Retinal pigment epithelial cell (primary cell): Measurements from ENCODE around the gene EFCAB10.
A peak's percentile ranks its signal among the peaks of the same experiment; 100 is the strongest.

Experiments
- DNase-seq: peaks from one replicate; pipeline ENCODE4 v3.0.0-alpha.2; 2010; ENCODE audit warnings: low read depth
- H3K4me3 ChIP-seq: 2 replicates; pipeline ENCODE4 v1.5.1; 2011; ENCODE audit warnings: mild to moderate bottlenecking, low read length, control low read depth, moderate library complexity
- TF ChIP-seq, protein P1 (sequence below): conservative IDR thresholded peaks from 2 replicates; pipeline ENCODE4 v1.5.1; 2011; ENCODE audit warnings: low read depth, low read length, control low read depth, inconsistent platforms

EFCAB10 gene

DNA sequence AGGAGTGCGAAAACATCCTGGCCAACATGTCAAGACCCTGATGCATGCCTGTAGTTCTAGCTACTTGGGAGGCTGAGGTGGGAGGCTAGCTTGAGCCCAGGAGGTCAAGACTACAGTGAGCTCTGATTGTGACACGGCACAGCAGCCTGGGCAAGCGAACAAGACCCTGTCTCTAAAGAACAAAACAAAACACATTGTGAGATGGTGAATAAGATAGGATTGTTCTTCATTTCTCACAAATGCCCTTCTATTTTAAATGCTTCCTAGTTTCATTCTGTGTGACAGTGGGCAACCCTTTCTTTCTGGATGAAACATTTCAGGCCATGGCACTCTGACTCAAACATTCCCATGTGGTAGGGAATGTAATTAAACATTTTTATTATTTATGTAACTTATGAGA lies 13.5 kb downstream of the EFCAB10 start:
- no peak overlapping the region for H3K4me3 ChIP-seq
- TF ChIP-seq, protein P1, sequence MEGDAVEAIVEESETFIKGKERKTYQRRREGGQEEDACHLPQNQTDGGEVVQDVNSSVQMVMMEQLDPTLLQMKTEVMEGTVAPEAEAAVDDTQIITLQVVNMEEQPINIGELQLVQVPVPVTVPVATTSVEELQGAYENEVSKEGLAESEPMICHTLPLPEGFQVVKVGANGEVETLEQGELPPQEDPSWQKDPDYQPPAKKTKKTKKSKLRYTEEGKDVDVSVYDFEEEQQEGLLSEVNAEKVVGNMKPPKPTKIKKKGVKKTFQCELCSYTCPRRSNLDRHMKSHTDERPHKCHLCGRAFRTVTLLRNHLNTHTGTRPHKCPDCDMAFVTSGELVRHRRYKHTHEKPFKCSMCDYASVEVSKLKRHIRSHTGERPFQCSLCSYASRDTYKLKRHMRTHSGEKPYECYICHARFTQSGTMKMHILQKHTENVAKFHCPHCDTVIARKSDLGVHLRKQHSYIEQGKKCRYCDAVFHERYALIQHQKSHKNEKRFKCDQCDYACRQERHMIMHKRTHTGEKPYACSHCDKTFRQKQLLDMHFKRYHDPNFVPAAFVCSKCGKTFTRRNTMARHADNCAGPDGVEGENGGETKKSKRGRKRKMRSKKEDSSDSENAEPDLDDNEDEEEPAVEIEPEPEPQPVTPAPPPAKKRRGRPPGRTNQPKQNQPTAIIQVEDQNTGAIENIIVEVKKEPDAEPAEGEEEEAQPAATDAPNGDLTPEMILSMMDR = no peak
- no peak for DNase-seq

DNA sequence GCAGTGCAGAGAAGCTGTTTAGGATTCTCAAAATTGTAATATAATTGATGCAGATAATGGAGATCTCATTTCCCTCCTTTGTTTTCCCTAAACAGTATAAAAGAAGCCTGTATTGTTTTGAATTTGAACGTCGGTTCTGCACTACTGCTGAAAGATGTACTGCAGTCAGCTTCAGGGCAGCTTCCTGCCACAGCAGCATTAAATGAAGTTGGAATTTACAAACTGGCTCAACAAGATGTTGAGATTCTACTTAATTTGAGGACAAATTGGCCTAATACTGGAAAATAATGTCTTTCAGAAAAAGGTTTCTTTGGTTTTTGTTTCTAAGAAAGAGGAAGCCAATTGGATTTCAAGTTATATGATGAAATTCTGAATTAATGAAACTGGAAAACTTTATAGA lies 14.3 kb downstream of the EFCAB10 start:
- H3K4me3 ChIP-seq = no peak overlapping the region
- TF ChIP-seq, protein P1 = no peak
- DNase-seq = no peak

DNA sequence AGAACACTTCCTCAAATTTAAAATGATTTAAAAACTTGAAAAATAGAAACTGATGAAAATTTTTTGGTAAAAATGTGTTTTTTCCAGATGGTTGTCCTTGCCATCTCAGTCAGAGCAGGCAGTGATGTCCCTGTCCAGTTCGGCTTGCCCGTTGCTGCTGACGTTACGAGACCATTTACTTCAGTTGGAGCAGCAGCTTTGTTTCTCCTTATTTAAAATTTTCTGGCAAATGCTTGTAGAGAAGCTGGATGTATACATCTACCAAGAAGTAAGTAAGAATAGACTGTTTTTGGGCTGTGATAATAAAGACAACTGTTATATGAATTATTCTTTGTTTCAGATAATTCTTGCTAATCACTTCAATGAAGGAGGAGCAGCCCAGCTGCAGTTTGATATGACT lies 16.1 kb downstream of the EFCAB10 start:
- TF ChIP-seq, protein P1 = no peak
- H3K4me3 ChIP-seq = no peak overlapping the region
- no peak for DNase-seq

DNA sequence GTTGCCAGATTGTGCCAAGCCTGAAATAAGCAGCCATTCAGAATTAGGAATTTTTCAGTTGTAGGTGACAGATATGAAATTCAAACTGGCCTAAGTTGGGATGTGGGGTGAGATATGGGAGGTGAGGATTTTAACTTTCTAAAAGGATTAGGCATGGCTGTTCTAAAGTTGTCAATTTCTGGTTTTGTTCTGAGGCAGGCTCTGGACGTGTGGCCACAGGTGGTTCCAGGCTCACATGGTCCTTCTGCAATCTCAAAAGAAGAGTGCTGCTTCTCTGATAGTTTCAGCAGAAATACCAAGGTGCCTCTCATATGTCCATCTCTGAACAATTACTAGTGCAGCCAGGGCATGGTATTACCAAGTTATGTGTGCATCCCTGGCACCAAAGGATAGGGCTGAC lies 21.4 kb downstream of the EFCAB10 start:
- no peak for DNase-seq
- H3K4me3 ChIP-seq = no peak overlapping the region
- TF ChIP-seq, protein P1 = no peak

DNA sequence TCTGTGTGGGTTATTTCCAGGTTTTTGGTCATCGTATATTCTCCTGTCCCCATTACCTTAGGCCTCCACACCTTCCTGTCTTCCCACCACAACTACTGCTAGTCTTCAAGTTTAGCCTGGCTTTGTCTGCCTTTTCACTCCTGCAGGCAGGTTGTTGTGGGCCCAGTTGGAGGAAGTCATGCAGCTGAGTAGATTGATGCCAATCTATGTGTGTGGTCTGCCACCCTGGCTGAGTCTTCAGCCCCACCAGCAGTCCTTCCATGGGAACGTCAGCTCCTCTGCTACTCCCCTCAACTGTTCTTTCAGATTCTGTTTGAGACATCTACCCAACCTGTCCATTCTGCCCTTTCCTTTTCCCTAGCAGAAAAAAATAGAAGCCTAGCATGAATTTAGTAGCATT lies 43.0 kb downstream of the EFCAB10 start:
- TF ChIP-seq, protein P1 = no peak
- no peak for DNase-seq
- no peak overlapping the region for H3K4me3 ChIP-seq

DNA sequence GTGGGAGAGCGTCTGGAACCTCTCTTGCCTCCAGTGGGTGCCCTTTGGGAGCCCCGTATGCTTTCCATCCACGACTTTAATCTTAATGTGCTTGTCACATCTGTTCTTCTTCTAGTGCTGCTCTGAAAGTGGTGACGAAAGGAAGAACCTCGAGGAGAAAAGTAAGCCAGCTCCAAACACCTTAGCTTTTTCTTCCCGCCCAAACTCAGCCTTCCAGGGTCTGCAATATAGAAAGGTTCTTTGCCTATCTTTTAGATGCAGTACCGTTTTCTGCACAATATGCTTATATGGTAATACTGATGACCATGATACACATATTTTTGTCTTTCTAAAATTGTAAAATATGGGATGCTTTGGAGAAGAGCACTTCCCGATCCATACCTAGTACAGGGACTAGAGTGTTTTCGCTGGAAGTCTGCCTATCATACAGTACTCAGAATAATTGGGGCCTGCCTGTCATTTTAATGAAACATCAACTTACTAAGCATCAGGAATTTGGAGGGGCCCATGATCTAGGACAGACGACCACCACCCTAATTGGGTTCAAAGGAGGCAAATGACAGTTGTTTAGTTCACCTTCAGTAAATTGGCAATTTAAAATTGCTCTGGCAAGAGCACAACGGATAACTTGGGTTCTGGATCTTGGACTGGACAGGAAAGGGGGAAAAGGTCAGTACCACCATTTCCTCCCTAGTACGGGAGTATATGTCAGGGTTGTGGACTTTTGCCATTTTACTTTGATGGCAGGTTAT lies 48.4 kb downstream of the EFCAB10 start:
- peak overlapping the region; percentile 95 for H3K4me3 ChIP-seq
- TF ChIP-seq, protein P1 = no peak
- no peak for DNase-seq
